Measurements from ENCODE around the gene PRKCE.

DNA sequence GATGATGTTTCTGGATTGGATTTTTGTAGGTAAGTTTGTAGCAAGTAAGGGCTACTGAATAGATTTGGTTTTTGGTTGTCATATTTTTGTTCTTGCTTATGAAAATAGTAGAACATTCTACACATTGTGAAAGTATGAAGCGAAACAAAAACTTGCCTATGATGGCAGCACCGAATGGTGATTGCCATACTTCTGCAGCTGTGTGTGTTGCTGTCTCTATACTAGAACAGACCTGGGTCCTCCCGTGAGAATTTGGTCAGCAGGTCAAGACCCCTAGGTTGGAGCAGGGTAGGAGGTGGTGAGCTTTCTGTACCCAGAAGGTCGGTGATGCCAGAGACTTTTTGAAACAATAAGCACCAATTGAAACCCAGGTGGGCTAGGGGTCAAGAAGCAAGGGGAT lies 322.6 kb downstream of the PRKCE start:
- TF ChIP-seq POLR2A (IDR thresholded peaks at IDR 0.05; ENCODE audit: control extremely low read depth in 1 of 2, low read depth in 2 of 2, low read length in 2 of 2) (no peak), CTCF (IDR thresholded peaks at IDR 0.05; ENCODE audit: control extremely low read depth in 1 of 3, insufficient read depth in 1 of 3, low read depth in 1 of 3, low read length in 3 of 3) (no peak), SP1 (IDR thresholded peaks at IDR 0.05; ENCODE audit: low read depth, low read length) (no peak), HDAC6 (IDR thresholded peaks at IDR 0.05; ENCODE audit: low read depth, low read length) (no peak), ATF2 (IDR thresholded peaks at IDR 0.05; ENCODE audit: low read length) (no peak), SUZ12 (IDR thresholded peaks at IDR 0.05; ENCODE audit: low read length) (no peak)
